HG03280 (cell line): ENCODE data around the gene NOCT.
"Not testable (repeated sequence)": the region's sequence is repeated elsewhere in the genome, so short reads cannot be mapped to it uniquely, and the experiment has no call there.

ENCODE experiments used
- ATAC-seq: cut with Tn5 transposase; IDR thresholded peaks from one replicate; pipeline ENCODE4 v1.9.1; 2021; ENCODE audit warnings: mild to moderate bottlenecking, moderate library complexity; ENCODE audit not compliant: unreplicated experiment

NOCT gene, protein sequence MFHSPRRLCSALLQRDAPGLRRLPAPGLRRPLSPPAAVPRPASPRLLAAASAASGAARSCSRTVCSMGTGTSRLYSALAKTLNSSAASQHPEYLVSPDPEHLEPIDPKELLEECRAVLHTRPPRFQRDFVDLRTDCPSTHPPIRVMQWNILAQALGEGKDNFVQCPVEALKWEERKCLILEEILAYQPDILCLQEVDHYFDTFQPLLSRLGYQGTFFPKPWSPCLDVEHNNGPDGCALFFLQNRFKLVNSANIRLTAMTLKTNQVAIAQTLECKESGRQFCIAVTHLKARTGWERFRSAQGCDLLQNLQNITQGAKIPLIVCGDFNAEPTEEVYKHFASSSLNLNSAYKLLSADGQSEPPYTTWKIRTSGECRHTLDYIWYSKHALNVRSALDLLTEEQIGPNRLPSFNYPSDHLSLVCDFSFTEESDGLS

DNA sequence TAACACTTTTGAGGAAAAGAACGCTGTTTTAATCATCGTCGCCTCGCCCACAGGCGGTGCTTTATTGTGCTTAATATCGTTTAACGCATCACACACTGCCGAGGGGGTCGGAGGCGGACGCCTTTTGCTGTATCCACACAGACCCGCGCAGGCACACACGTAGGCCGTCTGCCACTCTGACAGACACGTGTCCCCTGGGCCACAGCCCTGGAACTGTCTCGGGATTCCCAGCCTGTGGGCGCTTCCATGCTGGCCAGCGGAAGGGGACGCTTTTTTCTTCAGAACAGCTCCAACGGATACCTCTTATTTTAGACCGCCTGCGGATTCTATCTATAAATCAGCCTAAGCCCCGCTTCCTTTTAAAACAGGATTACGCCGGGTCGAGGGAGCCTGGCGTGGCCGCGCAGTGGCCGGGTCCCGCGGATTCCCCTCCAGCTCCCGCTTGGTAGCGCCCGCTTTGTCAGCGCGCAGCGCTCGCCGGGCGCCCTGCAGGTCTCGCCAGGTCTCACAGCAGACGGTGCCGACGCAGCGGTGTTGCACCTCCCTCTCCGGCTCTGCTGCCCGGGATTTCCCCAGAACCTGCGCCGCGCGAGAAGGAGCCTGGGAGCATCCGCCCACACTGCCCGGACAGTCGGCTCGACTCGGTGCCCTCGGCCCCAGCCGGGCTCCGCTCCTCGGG, at the start of gene NOCT:
NOCT (plus strand) TSS at position 513 of the 679 bp plus-strand sequence. CDS start 201 bp downstream, outside the sequence.
- peak; percentile 91 for ATAC-seq

DNA sequence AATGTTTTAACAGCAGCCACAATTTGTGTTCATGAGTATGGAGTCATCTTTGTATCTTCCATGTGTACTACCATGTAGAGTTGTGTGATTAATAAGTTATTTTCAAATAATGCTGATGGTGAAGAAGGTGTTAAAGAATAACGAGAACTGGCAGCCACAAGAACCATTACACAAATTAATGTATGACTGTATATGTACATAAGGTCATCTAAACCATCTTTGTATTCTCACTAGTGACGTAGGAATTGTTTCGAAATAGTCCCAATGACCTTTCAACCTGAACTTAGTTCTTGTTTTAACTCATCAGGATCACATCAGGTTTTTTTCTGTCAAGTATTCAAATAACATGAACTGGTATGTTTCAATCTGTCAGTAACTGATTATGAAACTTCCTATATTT, 48.3 kb upstream of the NOCT start:
- ATAC-seq: peak; percentile 83

DNA sequence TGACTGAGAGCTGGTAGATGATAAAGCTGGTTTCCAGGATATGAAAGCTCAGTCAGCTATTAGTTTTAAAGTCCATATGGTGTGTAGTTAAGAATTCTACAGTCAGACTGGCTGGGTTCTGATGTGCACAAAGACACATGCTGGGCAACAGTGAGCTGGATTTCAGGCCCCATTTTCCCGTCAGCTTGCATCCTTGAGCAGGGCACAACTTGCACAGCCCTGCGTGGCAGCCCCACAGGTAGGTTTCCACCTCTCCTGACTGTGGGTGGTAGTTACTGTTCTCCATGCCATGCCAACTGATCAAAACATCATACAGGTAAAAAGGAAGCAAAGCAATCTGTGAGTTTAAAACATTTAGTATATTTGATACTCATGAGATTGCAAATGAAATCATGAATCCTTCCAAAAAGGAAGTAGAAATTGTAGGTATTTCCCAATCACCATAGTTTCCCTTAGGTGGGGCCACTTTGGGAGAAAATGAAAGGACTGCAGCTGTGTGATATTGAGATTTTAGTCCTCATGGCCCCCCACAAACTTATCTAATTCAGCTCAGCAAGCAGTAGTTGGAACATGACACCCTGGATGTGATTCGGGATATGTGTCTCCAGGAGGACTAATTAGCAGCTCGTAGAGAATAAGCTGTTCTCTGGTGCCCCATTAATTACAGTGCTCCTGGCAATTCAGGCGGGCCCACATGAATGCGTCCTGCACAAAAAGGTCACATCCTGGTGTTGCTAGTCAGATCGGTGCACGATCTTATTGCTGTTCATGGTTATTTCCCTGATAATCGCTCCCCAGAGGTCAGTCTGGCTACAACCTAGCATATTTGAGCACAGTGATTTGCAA, 42.4 kb upstream of the NOCT start:
- ATAC-seq: no peak

DNA sequence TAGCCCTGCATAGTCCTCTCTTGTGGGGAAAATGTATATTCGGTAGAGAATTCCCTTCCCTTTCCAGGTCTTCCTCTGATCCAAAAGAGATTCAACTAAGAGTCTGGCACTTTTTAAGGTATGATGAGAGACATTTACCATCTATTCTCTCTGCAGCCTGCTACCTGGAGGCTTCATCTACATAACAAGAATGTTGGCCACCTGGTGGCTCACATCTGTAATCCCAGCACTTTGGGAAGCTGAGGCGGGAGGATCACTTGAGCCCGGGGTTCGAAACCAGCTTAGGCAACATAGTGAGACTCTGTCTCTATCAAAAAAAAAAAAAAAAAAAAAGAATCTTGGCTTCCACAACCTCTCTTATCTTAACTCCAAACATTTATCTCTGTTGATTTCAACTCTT, 40.4 kb upstream of the NOCT start:
- no peak for ATAC-seq

DNA sequence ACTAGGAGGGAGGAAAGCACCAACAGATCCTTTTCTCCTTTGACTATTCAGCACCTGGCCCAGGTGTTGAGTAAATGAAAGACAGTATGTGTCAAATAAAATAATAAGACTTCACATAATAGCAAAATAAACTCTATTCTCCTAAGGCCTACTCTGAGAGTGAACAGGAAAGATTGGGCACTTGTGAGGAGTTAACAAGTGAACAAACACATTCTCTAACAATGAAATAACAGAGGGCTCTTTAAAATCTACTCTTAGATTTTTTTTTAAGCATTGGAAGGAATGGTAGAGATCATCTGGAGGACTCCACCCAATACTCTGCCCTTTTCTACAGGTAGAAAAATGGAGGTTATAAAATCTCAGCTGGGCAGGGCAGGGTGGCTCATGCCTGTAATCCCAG, 39.1 kb upstream of the NOCT start:
- no peak for ATAC-seq

DNA sequence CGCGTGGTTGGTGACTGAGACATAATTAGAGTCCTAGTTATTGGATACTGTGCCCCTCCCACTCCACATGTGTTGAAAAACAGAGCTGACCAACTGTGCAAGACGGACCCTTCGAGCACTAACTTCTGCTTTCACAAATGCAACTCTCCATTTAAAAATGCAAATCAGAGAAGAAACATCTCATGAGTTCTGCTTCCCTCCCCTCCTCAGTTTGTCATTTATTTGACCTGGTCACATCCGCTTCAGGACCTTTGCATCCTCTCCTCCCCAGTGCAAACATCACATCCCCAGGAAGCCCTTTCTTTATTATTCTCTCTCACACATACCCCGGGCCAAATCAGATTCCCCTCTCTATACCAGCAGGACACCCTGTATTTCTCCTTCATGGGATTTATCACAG, 38.1 kb upstream of the NOCT start:
- ATAC-seq: peak; percentile 87

DNA sequence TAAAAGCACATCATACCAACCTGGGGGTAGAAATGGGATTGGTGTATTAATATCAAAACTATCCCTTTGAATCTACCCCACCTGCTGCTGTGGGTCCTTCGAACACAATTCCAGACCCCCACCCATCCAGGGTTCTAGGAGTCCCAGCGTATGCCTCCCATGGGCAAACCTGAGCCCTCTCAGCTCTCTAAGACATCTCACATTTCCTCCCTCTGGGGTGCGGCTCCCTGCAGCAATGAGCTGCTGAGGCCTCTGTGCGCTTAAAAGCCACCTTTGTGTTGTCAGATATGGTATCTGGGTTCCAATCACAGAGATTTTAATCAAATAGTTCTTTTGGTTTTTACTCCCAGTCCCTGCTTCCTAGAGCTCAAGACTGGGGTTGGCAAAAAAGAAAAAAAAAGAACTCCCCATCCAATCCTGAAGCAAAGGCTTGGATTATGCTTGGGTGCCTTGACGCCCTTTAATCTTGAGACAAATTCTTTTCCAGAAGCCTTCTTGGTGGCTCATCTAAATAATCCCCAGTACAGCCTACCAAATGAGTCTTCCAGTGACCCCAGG, 37.5 kb upstream of the NOCT start:
- ATAC-seq: no peak

DNA sequence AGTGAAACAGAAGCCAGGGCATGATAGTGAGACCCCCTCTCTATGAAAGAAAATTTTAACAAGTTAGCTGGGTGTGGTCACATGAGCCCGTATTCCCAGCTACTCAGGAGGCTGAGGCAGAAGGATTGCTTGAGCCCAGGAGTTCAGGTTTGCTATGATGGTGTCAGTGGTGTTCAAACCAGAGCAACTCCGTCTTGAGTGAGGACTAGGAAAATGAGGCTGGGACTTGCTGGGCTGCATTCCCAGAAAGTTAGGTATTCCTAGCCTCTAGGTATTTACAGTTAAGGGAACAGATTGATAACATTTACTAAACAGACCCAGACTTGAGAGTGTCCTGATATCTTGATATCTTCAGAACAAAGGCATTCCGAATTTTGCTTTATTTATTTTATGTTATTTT, 37.0 kb upstream of the NOCT start:
- no peak for ATAC-seq

DNA sequence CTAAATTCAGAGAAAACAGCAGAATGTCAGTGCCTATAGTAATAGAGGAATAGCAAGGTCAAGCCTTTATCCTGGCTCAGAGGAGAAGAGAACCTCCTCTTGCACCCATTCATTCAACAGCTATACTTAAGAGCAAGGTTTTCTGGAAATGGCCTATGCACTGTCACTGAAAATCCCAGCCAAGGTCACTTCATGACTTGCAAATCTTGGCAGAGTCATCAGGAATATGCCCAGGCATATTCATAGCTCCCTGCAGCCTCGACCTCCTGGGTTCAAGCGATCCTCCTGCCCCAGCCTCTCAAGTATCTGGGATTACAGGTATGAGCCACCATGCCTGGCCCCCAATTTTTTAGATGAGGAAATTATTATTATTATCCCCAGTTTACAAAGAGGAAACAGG, 35.8 kb upstream of the NOCT start:
- no peak for ATAC-seq

DNA sequence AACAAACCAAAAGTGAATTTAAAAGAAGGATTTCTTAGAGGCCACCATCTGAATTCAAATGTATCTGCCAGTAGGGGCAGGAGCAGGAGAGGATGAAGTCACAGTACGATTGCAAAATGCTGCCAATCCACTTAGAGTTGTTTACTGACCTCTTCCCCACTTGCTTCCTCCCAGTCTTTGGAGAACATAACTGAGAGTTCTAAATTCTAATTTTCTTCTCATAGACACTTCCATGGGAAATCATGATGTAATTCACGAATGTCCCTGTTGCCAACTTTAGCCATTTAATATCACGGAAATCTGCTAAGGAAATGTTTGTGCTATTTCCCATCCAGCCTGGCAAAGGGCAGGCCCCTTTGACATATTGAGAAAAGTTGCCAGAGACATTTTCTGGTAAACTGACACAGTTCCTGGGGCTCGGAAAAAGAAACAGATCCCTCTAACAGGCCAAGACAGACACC, 33.6 kb upstream of the NOCT start:
- ATAC-seq: no peak

DNA sequence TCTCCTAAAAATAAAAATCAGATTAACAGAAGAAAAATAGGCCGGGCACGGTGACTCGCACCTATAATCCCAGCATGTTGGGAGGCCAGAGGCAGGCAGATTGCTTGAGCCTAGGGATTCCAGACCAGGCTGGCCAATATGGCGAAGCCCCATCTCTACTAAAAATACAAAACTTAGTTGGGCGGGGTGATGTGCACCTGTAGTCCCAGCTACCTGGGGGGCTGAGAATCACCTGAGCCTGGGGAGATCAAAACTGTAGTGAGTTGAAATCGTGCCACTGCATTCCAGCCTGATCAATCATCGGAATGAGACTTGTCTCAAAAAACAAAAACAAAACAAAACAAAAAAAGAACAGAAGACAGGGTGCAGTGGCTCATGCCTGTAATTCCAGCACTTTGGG, 32.8 kb upstream of the NOCT start:
- no peak for ATAC-seq

DNA sequence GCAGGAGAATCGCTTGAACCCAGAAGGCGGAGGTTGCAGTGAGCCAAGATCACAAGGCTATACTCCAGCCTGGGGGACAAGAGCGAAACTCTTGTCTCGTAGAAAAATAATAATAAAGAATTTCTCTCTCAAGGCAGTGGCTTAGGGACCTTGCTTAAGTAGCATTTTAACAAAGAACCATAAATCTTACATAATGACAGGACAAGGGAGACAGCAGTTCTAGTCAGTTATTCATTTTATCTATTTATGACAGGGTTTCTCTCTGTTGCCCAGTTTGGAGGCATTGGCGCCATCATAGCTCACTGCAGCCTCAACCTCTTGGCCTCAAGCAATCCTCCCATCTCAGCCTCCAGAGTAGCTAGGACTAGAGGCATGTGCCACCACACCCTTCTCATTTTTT, 31.9 kb upstream of the NOCT start:
- ATAC-seq: no peak

DNA sequence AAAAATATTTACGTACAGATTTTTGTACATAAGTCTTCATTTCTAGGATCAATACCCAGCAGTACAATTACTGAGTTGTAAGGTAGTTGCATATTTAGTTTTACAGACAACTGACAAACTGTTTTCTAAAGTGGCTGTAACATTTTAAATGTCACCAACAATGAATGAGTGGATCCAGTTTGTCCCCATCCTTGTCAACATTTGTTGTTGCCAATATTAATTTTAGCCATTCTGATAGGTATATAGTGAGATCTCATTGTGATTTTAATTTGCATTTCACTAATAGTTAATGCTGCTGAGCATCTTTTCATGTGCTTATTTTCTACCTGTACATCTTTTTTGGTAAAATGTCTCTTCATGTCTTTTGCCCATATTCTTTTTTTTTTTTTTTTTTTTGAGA, 30.9 kb upstream of the NOCT start:
- ATAC-seq: no peak

DNA sequence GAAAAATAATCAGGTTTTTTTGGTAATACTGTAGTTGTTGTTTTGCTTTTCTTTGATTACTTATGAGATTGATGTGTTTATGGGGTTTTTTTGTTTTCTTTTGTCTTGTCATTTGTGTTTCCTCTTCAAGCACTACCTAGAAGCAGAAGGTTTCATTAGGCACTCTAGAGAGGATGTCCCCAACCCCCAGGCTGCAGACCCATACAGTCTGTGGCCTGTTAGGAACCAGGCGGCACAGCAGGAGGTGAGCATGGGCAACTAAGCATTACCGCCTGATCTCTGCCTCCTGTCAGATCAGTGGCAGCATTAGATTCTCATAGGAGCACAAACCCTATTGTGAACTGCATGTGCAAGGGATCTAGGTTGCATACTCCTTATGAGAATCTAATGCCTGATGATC, 22.9 kb upstream of the NOCT start:
- no peak for ATAC-seq

DNA sequence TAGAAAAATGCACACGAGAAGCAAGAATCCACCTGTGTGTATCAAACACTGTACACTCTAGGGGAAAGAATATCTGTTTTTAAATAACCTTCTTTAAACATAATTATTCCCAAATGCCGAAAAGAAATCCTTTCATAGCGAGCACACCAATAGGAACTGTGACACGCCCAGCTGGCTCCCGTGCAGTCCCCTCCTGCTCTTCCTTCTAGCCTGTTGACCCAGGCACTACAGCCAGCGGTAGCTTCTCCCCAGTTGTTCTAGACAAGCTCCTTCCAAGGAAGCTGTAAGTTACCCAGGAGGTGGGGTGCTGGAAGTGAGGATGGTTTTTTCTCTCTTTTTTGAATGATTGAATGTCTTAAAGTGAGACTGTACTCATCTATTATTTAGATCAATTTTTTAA, 19.5 kb upstream of the NOCT start:
- no peak for ATAC-seq

DNA sequence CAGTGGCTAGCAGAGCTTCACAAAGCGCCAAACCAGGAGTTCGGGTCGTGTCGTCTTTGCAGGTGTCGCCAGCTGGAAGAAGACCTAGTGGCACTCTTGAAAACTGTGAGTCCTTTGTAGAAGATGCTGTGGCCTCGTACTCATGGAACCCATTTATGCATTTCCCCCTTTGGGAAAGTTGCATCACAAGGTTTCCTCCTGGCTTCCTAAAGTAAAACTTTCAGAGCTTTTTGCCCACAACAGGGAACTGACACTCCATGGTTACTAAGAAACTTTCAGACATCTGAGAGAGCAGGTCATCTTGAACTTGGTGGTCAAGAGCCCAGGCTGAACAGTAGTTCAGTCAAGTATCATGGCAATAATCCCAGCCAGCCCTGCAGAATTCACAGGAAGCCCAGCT, 15.9 kb upstream of the NOCT start:
- no peak for ATAC-seq

DNA sequence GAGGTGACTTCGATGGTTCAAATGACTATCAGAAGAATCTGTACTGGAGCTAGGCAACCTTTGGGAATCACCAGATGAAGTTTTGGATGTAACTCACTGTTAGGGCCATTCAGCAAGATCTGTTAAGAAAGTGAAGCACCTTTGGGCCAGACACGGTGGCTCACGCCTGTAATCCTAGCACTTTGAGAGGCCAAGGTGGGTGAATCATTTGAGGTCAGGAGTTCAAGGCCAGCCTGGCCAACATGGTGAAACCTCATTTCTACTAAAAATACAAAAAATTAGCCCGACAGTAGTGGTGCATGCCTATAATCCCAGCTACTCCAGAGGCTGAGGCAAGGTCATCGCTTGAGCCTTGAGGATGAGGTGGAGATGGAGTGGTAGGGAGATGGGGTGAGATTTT, 15.4 kb upstream of the NOCT start:
- not testable (repeated sequence) for ATAC-seq

DNA sequence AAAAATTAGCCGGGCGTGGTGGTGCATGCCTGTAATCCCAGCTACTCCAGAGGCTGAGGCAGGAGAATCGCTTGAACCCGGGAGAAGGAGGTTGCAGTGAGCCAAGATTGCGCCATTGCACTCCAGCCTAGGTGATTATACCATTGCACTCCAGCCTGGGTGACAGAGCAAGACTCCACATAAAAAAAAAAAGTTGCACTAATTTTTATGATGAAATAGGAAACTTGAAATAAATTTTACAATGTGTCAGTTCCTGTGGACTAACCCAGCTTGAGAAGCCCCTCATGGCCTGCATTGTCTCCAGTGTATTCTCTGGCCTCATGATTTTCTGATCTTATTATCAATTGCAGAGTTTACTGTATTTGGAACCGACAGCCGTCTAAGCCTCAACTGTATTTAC, 14.2 kb upstream of the NOCT start:
- ATAC-seq: not testable (repeated sequence)

DNA sequence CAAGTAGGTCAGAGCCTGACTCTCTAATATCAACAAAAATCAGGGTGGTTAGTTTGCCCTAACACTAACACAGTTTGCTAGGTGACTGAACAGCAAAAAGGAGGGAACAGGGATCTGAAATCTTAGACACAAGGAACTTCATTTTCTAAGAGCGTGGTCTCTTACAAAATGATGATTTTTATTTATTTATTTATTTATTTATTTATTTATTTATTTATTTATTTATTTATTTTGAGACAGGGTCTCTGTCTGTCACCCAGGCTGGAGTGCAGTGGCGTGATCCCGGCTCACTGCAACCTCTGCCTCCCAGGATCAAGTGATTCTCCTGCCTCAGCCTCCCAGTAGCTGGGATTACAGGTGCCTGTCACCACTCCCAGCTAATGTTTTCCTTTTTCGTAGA, 11.9 kb upstream of the NOCT start:
- ATAC-seq: not testable (repeated sequence)

DNA sequence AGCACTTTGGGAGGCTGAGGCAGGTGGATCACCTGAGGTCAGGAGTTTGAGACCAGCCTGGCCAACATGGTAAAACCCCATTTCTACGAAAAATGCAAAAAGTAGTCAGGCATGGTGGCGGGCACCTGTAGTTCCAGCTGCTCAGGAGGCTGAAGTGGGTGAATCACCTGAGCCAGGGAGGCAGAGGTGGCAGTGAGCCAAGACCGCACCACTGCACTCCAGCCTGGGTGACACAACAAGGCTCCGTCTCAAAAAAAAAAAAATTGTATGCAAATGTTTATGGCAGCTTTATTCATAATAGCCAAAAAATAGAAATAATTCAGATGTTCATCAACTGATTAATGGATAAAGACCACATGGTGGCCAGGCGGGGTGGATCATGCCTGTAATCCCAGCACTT, 9.8 kb upstream of the NOCT start:
- ATAC-seq: no peak

DNA sequence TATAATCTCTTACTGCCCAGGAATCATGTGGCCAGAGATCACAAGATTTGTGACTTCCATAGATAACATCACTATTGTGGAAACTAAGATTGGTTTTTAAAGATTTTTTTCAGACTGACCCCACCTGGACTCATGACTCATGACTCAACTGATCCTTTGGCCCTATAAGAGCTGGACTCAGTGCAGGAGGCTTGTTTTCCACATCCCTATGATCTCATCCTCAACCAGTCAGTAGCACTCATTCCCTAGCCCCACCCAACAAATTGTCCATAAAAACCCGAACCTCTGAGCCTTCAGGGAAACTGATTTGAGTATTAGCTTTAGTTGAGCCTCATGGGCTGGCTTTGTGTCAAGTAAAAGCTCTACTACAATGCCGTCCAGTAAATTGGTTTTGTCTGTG, 7.9 kb upstream of the NOCT start:
- no peak for ATAC-seq
